Neural crest cell (in vitro differentiated cells): ENCODE results near the gene KLHL8. TPM values are rescaled to one million over a fixed set of nuclear protein-coding genes. Genes with fewer than 3 reads are reported as not detected.

Experiments used
- DNase-seq: peaks from one replicate; pipeline ENCODE4 v3.0.0; 2021; ENCODE audit warnings: low read depth, mixed read lengths, low spot score
- H3K27ac Mint-ChIP-seq: one replicate; pipeline ENCODE4 v1.8.0; 2021; ENCODE audit warnings: mild to moderate bottlenecking, mixed read lengths; ENCODE audit not compliant: unreplicated experiment
- H3K27me3 Mint-ChIP-seq: 2 replicates; pipeline ENCODE4 v1.8.0; 2021; ENCODE audit warnings: low read depth, mild to moderate bottlenecking, mixed read lengths
- H3K36me3 Mint-ChIP-seq: 2 replicates; pipeline ENCODE4 v1.8.0; 2021; ENCODE audit warnings: low read depth, mild to moderate bottlenecking, mixed read lengths
- H3K4me1 Mint-ChIP-seq: 2 replicates; pipeline ENCODE4 v1.8.0; 2021; ENCODE audit warnings: mixed read lengths
- H3K4me3 Mint-ChIP-seq: one replicate; pipeline ENCODE4 v1.8.0; 2021; ENCODE audit warnings: mild to moderate bottlenecking, mixed read lengths
- H3K9me3 Mint-ChIP-seq: 2 replicates; pipeline ENCODE4 v1.8.0; 2021; ENCODE audit warnings: mixed read lengths
- total RNA-seq: library from RNA; stranded (reverse); gene quantifications from 2 replicates; pipeline ENCODE4 v1.2.1, GENCODE V29; 2021
- TF ChIP-seq, protein P1 (sequence below): fragments of 200-600 bp; sonication (generic); conservative IDR thresholded peaks from 2 replicates; pipeline ENCODE4 v1.5.0; 2021; ENCODE audit warnings: antibody characterized with exemption, mild to moderate bottlenecking

KLHL8 gene
- total RNA-seq, 1 donor from 2014 or later = 18.6 TPM

DNA sequence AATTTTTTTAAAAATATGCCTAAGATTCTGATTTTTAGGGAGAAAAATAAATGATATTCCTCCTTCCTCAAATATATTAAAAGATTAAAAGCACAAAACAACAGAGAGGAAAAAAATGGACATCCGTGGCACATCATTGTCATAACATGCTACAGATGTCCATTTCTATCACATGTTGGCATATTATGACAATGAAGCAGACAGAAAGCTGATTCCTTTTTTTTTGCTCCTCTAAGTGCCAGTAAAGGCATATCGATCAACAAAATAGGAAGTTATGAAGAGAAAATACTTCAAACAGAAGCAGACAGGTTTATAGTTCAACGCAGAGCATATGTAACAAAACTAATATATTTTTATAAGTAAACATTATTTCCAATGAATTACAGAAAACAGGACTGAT, 11.2 kb downstream of the KLHL8 start:
- Mint-ChIP-seq H3K4me1 (peaks cover 4% of the 10 kb centered on the region), H3K9me3 (peaks cover 10% of the 10 kb centered on the region)
- DNase-seq = no peak

DNA sequence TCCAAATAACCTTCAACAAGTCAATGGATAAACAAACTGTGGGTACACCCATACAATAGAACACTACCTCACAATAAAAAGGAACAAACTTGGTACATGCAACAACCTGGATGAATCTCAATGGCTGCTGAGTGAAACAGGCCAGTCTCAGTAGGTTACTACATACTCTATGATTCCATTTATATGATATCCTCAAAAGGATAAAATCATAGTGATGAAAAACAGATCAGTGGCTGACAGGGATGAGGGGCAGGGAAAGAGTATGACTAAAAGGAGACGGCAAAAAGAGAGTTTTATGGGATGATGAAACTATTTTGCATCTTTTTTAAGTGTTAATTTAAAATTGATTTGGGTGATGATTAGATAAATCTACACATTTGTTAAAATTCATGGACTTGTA, 15.9 kb downstream of the KLHL8 start:
- Mint-ChIP-seq H3K4me1 (no peaks in the 10 kb centered on the region), H3K27ac (no peak overlapping the region), H3K36me3 (peaks cover 29% of the 10 kb centered on the region), H3K4me3 (no peak overlapping the region), H3K9me3 (peaks cover 15% of the 10 kb centered on the region), H3K27me3 (no peaks in the 10 kb centered on the region)
- TF ChIP-seq, protein P1, sequence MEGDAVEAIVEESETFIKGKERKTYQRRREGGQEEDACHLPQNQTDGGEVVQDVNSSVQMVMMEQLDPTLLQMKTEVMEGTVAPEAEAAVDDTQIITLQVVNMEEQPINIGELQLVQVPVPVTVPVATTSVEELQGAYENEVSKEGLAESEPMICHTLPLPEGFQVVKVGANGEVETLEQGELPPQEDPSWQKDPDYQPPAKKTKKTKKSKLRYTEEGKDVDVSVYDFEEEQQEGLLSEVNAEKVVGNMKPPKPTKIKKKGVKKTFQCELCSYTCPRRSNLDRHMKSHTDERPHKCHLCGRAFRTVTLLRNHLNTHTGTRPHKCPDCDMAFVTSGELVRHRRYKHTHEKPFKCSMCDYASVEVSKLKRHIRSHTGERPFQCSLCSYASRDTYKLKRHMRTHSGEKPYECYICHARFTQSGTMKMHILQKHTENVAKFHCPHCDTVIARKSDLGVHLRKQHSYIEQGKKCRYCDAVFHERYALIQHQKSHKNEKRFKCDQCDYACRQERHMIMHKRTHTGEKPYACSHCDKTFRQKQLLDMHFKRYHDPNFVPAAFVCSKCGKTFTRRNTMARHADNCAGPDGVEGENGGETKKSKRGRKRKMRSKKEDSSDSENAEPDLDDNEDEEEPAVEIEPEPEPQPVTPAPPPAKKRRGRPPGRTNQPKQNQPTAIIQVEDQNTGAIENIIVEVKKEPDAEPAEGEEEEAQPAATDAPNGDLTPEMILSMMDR = no peak
- DNase-seq = no peak

More for the DNA sequence above, 11.2 kb downstream of the KLHL8 start:
- Mint-ChIP-seq H3K27me3 (no peaks in the 10 kb centered on the region), H3K4me3 (no peak overlapping the region), H3K36me3 (peaks cover 18% of the 10 kb centered on the region), H3K27ac (no peak overlapping the region)
- TF ChIP-seq, protein P1 = no peak

DNA sequence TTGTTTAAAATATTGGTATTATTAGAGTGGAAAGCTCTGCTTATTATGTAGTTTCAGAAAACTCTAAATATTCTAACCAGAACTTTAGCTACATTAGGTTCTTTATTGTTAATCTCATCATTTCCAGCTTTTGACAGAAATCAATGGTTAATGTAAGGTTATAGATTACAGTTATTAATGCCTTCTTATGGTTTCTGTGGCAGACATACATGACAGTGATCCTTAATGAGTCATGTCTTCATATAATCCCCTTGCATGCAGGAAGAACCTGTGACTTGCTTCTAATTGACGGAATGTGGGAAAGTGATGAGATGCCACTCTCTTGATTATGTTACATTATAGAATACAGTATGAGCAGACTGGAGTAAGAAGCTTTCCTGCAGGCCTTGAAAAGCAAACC, 23.5 kb downstream of the KLHL8 start:
- Mint-ChIP-seq H3K9me3 (no peaks in the 10 kb centered on the region), H3K36me3 (no peaks in the 10 kb centered on the region), H3K27me3 (no peaks in the 10 kb centered on the region), H3K27ac (no peak overlapping the region), H3K4me1 (no peaks in the 10 kb centered on the region), H3K4me3 (no peak overlapping the region)
- DNase-seq = no peak
- TF ChIP-seq, protein P1 = no peak

DNA sequence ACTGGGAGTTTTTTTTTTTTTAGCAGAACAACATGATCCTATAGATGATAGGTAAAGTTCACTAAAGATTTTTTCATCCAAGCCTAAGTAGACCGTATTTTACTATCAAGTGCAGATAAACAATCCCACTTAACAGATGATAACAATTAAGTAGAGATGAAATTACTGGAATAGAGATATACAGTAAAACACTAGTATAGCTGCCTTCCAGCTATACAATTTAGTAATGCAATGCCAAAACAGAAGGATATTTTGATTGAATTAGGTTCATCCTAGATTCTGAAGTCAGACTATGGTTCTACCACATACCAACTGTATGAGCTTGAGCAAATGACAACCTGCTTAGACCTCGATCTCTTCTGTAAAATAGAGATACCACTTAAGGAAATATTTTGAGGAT, 24.3 kb downstream of the KLHL8 start:
- Mint-ChIP-seq H3K27me3 (no peaks in the 10 kb centered on the region), H3K9me3 (no peaks in the 10 kb centered on the region), H3K36me3 (peaks cover 3% of the 10 kb centered on the region), H3K27ac (no peak overlapping the region), H3K4me3 (no peak overlapping the region), H3K4me1 (no peaks in the 10 kb centered on the region)
- TF ChIP-seq, protein P1 = no peak
- DNase-seq = no peak

DNA sequence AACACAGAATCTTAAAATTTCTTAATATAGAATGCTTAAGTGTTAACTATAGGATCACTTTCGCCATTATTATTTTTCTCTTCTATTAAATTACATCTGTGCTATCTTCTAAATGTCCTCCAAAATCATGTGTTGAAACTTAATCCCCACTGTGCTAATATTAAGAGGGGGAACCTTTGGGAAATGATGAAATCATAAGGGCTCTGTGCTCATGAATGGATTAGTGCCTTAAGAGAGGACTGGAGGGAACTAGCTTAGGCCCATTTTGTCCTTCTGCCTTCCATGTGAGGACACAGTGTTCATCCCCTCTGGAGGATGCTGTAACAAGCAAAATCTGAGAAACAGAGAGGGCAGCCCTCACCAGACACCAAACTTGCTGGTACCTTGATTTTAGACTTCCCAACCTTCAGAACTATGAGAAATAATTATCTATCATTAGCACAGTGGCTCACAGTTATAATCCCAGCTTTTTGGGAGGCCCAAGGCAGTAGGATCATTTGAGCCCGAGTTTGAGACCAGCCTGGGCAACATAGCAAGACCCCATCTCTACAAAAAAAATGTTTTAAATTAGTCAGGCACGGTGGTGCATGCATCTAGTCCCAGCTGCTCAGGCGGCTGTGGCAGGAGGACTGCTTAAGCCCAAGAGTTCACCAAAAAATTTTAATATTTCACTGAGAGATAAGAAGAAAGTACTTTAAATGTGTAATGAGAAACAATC, 26.3 kb downstream of the KLHL8 start:
- DNase-seq = no peak
- Mint-ChIP-seq H3K9me3 (no peaks in the 10 kb centered on the region), H3K27ac (no peak overlapping the region), H3K4me1 (no peaks in the 10 kb centered on the region), H3K27me3 (no peaks in the 10 kb centered on the region), H3K36me3 (peaks cover 3% of the 10 kb centered on the region), H3K4me3 (no peak overlapping the region)
- TF ChIP-seq, protein P1 = no peak
